ENCODE measurements around the gene HOXD12. TPM values are rescaled to one million over a fixed set of nuclear protein-coding genes. Genes with fewer than 3 reads are reported as not detected.

The HOXD12 gene
- total RNA-seq, 1 donor from 2014 or later, result not detected

GRCh38 chr2:176150584-176151441 lies 51.2 kb downstream of the HOXD12 start:
- FAIRE-seq, result no peak
- no peak for TF ChIP-seq CTCF (IDR thresholded peaks at IDR 0.05; ENCODE audit: insufficient read depth, low read length, severe bottlenecking)
- Histone ChIP-seq H3K36me3 (ENCODE audit: control insufficient read depth, insufficient read depth, low read length) (no peaks in the 10 kb centered on the region), H3K4me3 (ENCODE audit: low read depth, low read length) (no peak overlapping the region), H3K27me3 (ENCODE audit: control insufficient read depth, insufficient read depth, low read length) (peaks cover 75% of the 10 kb centered on the region)
- no peak for DNase-seq (ENCODE audit: low read depth)

- Histone ChIP-seq H3K27me3 (ENCODE audit: control insufficient read depth, insufficient read depth, low read length) (peaks cover 75% of the 10 kb centered on the region), H3K4me3 (ENCODE audit: low read depth, low read length) (no peak within 1 kb of the TSS), H3K36me3 (ENCODE audit: control insufficient read depth, insufficient read depth, low read length) (no peaks in the 10 kb centered on the region)
- FAIRE-seq, result no peak
- TF ChIP-seq CTCF (IDR thresholded peaks at IDR 0.05; ENCODE audit: insufficient read depth, low read length, severe bottlenecking), result no peak
- no peak for DNase-seq (ENCODE audit: low read depth)
Measured at GRCh38 chr2:176151442-176152287, 52.1 kb downstream of the HOXD12 start, which contains the start of gene HOXD4. Gene HOXD4, plus strand, starts transcription at chr2:176151550. Its CDS starts 84 bp downstream, at chr2:176151634.

Other genes starting within 250 kb of the HOXD12 start
- gene LNPK, start 97.5 kb upstream of the HOXD12 start, total RNA-seq, result 16.6 and 20.0 TPM in 2 replicates
- not detected in 2 replicates for gene EVX2, start 15.8 kb upstream of the HOXD12 start, total RNA-seq
- not detected in 2 replicates for gene HOXD13, start 7.1 kb upstream of the HOXD12 start, total RNA-seq
- gene HOXD11, start 7.5 kb downstream of the HOXD12 start, total RNA-seq, result not detected in 2 replicates
- gene HOXD10, start 17.0 kb downstream of the HOXD12 start, total RNA-seq, result not detected in 2 replicates
- gene HOXD9, start 22.9 kb downstream of the HOXD12 start, total RNA-seq, result not detected in 2 replicates
- not detected in 2 replicates for gene HOXD8, start 29.9 kb downstream of the HOXD12 start, total RNA-seq
- not detected in 2 replicates for gene HOXD4, start 51.8 kb downstream of the HOXD12 start, total RNA-seq
- gene HOXD3, start 57.5 kb downstream of the HOXD12 start, total RNA-seq, result not detected in 2 replicates
- not detected in 2 replicates for gene HOXD1, start 88.9 kb downstream of the HOXD12 start, total RNA-seq
- 22.0 and 24.5 TPM in 2 replicates for gene MTX2, start 169.6 kb downstream of the HOXD12 start, total RNA-seq